ENCODE data around the gene RNF144A. TPM values are rescaled to one million over a fixed set of nuclear protein-coding genes. Genes with fewer than 3 reads are reported as not detected.

The RNF144A gene
- total RNA-seq, 1 experiment from 2014 or later: 13.0 TPM

DNA sequence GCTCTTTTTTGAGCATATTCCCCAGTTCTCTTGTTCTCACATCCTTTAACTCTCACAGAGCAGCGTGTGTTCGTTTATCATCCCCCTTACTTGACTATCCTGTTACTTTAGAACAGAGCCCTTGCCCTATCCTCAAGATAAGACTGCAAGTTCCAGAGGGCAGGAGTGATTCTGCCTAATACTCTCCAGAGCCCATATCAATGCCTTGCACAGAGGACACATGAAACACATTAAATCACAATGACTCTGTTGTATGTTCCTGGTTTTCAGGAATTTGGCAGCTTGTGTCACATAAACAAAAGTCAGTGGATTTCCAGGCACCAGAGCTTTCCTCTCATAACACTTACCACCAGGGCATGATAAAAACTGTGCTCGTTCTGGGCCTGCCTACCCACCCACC lies 156.7 kb downstream of the RNF144A start:
- POLR2A ChIA-PET: no interaction called here
- Histone ChIP-seq H4K20me1 (ENCODE audit: insufficient read depth) (no peaks in the 10 kb centered on the region), H2AFZ (ENCODE audit: low read depth, low read length, poor library complexity, severe bottlenecking) (no peak overlapping the region), H3K36me3 (ENCODE audit: control insufficient read depth in 1 of 2, insufficient read depth in 2 of 2, low read length in 2 of 2) (no peaks in the 10 kb centered on the region), H3K9ac (ENCODE audit: low read length) (no peak overlapping the region), H3K9me2 (ENCODE audit: insufficient read depth) (no peaks in the 10 kb centered on the region; the same call in 1 of the 2 replicates), H3K4me1 (ENCODE audit: control insufficient read depth in 1 of 2, insufficient read depth in 2 of 2, low read length in 2 of 2) (no peaks in the 10 kb centered on the region), H3K4me2 (ENCODE audit: low read length) (no peak overlapping the region), H3K27ac (ENCODE audit: low read depth, low read length) (no peak overlapping the region), H3K9me3 (ENCODE audit: control insufficient read depth in 1 of 2, insufficient read depth in 1 of 2, low read depth in 1 of 2, low read length in 2 of 2) (no peaks in the 10 kb centered on the region), H3K79me2 (ENCODE audit: insufficient read depth, low read length) (no peaks in the 10 kb centered on the region), H3K4me3 (replicated peaks in 1 of 2; ENCODE audit: low read depth in 1 of 2, low read length in 2 of 2) (no peak overlapping the region), H3K27me3 (ENCODE audit: insufficient read depth, low read length) (no peaks in the 10 kb centered on the region)
- CTCF ChIA-PET: no interaction called here
- intact Hi-C loops (cut with micrococcal nuclease): no loop called here
- RAD21 ChIA-PET (ENCODE audit: low non-redundant PET in 1 of 2, low total read pairs in 2 of 2, uncharacterized antibody in 2 of 2, unreplicated experiment in 2 of 2): no interaction called here
- TF ChIP-seq MAX (IDR thresholded peaks at IDR 0.05) (no peak), EZH2phosphoT487 (IDR thresholded peaks at IDR 0.05; ENCODE audit: borderline replicate concordance) (no peak), FOSL1 (IDR thresholded peaks at IDR 0.05; ENCODE audit: low read depth) (no peak), SP1 (IDR thresholded peaks at IDR 0.05; ENCODE audit: low read depth) (no peak), YY1 (IDR thresholded peaks at IDR 0.05; ENCODE audit: extremely low read depth, insufficient replicate concordance, low read depth, low read length) (no peak), ZFX (IDR thresholded peaks at IDR 0.05) (no peak), ZBTB33 (IDR thresholded peaks at IDR 0.05; ENCODE audit: extremely low read depth, insufficient replicate concordance, low read length) (no peak), RAD21 (IDR thresholded peaks at IDR 0.05; ENCODE audit: low read depth) (no peak), EZH2 (IDR thresholded peaks at IDR 0.05) (no peak), POLR2A (IDR thresholded peaks at IDR 0.05; ENCODE audit: borderline replicate concordance, extremely low read depth, insufficient read depth, insufficient read length) (no peak), CBX3 (IDR thresholded peaks at IDR 0.05; ENCODE audit: low read depth) (no peak), EGR1 (IDR thresholded peaks at IDR 0.05; ENCODE audit: low read depth) (no peak), ELF1 (IDR thresholded peaks at IDR 0.05; ENCODE audit: borderline replicate concordance, low read depth) (no peak)
- ATAC-seq (no peak), DNase-seq (ENCODE audit: low read depth, low spot score) (no peak)
- no TSS peak for BruUV-seq (replicated peaks)

Data from HCT116 (cell line).